Hindlimb muscle (tissue), 1 donor: ENCODE data around the gene BHLHA9. TPM values are rescaled to one million over a fixed set of nuclear protein-coding genes. Genes with fewer than 3 reads are reported as not detected.
"Not testable (repeated sequence)": the region's sequence is repeated elsewhere in the genome, so short reads cannot be mapped to it uniquely, and the experiment has no call there.

Experiments used
- DNase-seq: peaks from one replicate; pipeline ENCODE4 v3.0.0-alpha.2; 2013
- polyA plus RNA-seq: library from polyadenylated mRNA; unstranded; fragments of 120-200 nt; gene quantifications from one replicate; pipeline ENCODE4 v1.2.1, GENCODE V29; 2013; ENCODE audit not compliant: insufficient read length

BHLHA9 gene
- polyA plus RNA-seq, 1 donor, result not detected

DNA sequence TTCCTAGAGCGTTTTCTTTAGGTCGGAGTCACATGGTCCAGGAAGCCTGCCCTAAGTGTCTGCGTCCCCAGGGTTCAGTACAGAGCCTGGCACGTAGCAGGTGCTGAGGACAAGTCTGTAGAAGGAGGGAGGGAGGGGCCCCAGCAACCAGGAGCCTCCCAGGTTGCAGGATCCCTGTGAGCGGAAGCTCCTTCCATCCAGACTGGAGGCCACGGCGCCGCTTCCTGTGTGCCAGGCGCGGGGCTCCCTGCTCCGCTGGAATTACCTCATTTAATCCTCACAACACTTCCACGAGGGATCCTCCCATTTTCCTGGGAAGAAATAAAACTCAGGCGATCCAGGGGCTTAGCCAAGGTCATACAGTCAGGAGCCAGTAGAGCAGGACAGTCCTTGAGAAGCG, 31.3 kb downstream of the BHLHA9 start:
- DNase-seq, result no peak

DNA sequence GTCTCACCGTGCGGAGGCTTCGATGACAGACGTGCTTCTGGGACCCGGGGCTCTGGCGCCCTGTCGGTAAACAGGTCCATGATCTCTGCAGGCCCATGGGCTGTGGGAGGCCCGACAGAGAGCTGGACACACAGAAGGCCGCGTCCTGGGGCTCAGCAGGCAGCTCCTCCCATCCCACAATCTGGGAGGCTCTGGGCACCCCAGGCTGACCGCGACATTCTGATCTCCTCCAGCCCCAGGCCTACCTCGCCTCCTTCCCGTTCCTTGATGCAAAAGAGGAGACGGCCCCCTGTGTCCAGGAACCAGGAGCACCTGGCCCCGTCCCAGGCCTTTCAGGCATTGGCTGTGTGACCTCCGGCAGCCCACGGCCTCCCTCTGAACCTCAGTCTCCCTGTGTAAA, 32.5 kb downstream of the BHLHA9 start:
- no peak for DNase-seq

DNA sequence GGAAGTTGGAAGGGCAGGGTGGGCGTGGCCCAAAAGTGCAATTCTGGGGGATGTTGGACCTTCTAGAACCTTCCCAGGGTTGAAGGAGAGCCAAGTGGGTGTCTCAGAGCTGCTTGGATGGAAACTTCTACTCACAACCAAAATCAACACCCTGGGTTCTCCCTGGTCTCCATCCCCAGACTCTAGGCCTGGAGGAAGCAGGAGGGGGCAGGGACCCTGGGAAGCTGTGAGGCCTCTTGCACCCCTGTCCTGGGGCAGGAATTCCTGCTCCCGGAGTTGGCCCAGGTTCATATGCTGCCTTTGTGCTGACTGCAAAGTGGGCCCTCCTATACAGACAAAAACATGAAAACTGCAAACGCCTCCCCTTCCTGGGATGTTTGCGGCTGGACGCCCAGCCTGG, 34.3 kb downstream of the BHLHA9 start:
- DNase-seq, result no peak

GRCh38 chr17:1304962-1305563, 34.8 kb downstream of the BHLHA9 start:
- no peak for DNase-seq

DNA sequence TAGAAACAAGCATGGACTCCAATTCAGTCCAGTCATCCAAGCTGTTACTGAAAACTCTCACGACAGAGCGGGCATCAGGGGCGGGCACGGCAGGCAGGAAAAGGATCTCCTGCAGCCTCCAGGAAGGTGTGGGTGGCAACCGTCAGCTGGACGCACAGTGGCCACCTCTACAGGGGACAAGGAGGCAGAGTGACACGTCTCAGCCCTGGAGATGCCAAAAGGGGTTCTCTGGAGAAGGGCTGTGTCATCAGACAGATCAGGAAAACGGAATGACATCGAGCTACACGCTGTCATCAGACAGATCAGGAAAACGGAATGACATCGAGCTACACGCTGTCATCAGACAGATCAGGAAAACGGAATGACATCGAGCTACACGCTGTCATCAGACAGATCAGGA, 37.6 kb downstream of the BHLHA9 start:
- not testable (repeated sequence) for DNase-seq

DNA sequence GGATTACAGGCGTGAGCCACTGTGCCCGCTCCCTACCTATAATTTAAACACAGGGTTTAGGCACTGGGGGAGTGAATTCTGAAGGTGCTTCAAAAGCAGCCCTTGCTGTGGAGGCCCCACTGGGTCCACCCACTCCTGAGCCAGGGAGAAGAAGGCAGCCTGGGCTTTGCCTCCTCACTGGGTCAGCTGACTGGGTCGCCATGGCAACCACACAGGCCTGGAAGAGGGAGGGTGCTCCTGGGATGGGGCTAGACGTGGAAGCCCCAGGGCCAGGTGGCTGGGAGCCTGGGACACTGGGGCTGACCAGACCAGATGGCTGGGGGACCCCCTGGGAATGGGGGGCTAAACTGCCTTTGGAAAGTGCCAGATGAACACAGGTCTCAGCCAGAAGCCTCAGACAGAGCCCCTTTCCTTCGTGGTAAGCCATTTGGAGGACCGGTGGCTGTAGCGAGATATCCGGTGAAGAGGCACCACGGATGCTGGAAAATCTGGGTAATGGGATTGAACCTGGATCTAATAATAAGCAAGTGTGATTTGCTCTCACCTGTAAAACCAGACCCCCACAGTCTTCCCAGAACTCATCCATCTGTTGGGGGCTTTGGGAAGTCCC, 42.1 kb downstream of the BHLHA9 start:
- DNase-seq, result no peak

- no peak for DNase-seq
These were observed 43.2 kb downstream of the BHLHA9 start for GRCh38 chr17:1313270-1314005.

- DNase-seq, result no peak
These were observed 45.2 kb downstream of the BHLHA9 start for GRCh38 chr17:1315409-1315808.

DNA sequence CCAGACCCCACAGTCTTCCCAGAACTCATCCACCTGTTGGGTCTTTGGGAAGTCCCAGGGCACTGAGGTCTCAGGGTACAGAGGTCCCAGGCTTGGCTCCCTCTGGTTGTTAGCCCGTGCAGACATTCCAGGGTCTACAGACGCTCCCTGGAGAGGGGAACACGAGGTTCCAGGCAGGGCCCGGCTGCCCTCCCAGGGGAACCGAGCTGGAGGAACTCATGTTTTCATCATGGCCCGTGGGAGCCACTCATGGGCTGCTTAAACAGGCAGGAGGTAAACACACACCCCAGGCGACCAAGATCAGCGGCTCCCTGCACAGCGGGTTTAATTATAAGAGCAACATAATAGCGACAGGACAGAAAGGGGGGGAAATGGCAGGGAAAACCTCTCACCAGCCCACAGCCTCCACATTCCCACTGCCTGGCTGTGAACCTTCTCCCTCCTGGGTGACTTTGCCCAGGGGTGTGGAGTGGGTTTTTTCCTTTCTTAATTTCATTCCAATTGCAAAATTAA, 45.7 kb downstream of the BHLHA9 start:
- no peak for DNase-seq

Other genes starting within 250 kb of the BHLHA9 start
- gene ABR, start 90.5 kb upstream of the BHLHA9 start, polyA plus RNA-seq, result 32.7 TPM
- gene TRARG1, start 9.2 kb downstream of the BHLHA9 start, polyA plus RNA-seq, result 0.52 TPM
- gene YWHAE, start 129.8 kb downstream of the BHLHA9 start, polyA plus RNA-seq, result 766 TPM
- 40.6 TPM for gene CRK, start 185.8 kb downstream of the BHLHA9 start, polyA plus RNA-seq
- gene MYO1C, start 222.2 kb downstream of the BHLHA9 start, polyA plus RNA-seq, result 105 TPM
- 34.5 TPM for gene INPP5K, start 246.2 kb downstream of the BHLHA9 start, polyA plus RNA-seq